Effector CD8-positive, alpha-beta T cell (primary cell): Measurements from ENCODE around the gene ANXA4.

Experiments
- DNase-seq: peaks from one replicate; lab custom pipeline; 2025; lab: John Stamatoyannopoulos, UW

Gene ANXA4

GRCh38 chr2:69846182-69847067 lies 104.5 kb downstream of the ANXA4 start:
- DNase-seq: no peak

GRCh38 chr2:69847068-69847828 lies 105.3 kb downstream of the ANXA4 start:
- no peak for DNase-seq

- DNase-seq: no peak
Observed at GRCh38 chr2:69848186-69848790, 106.4 kb downstream of the ANXA4 start.

GRCh38 chr2:69858261-69858660 lies 116.3 kb downstream of the ANXA4 start:
- DNase-seq: no peak

- no peak for DNase-seq
Observed at GRCh38 chr2:69863298-69863697, 121.4 kb downstream of the ANXA4 start.
